Measurements from ENCODE around the gene UBXN1.
A peak's percentile ranks its signal among the peaks of the same experiment; 100 is the strongest.
"Not testable (repeated sequence)": the region's sequence is repeated elsewhere in the genome, so short reads cannot be mapped to it uniquely, and the experiment has no call there.

Gene UBXN1

DNA sequence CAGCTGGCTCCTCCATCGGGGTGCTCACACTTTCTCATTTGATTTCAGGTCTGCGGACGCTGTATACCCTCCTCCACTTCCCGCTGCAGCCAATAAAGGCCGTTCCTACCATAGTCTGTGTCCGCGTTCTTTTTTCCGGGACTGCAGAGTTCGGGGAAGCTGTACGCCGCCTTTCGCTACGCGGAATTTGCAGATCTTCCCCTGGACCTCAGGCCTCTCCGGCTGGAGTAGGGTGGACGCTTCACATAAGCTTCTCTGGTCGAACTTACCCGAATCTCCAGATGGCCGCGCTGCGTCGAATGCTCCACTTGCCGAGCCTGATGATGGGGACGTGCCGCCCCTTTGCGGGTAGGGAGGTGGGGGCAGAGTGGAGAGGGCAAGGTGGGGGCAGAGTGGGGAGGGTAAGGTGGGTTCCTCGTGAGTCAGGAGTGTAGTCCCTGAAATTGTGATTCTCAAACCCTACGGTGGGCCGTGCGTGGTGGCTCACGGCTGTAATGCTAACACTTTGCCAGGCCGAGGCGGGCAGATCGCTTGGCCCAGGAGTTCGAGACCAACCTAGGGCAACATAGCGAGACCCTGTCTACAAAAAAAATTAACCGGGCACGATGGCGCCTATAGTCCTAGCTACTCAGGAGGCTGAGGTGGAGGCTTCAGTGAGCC lies 13.1 kb downstream of the UBXN1 start:
- peak overlapping the region; percentile 83 for H3K4me3 ChIP-seq (ENCODE audit: low read depth, low read length)
- DNase-seq (ENCODE audit: low read depth) = peak; percentile 87
- no peak for TF ChIP-seq CTCF (conservative IDR thresholded peaks at IDR 0.05; ENCODE audit: low read depth, low read length)

DNA sequence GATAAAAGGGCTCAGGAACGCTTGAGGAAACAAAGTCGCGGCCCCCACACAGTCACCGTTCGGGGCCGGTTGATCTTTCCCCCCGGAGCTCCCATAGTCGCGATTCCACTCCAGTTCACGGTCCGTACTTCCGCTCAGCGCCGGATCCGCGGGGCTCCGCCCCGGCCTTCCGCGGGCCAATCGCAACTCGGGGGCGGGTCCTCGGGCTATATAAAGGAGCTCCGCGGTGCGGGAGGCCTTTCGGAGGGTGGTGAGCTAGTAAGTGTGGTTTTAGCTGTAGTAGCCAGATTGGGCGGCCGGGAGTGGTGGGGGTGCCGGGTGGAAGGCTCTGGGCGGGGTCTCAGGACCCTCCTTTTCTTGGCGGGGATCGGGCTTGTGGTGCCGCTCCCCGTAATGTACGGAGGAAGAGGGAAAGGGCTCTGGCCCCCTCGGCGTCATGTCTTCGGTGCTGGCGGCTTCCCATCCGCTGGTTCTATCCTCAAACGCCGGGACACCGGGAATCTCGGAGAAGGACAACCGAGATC lies 13.7 kb downstream of the UBXN1 start, which contains the start of the genes C11orf98 and CSKMT:
TSS of gene C11orf98 (minus strand) at position 136 of the 524 bp plus-strand sequence. CDS start at position 95, 41 bp downstream.
TSS of gene CSKMT (plus strand) at position 238 of the 524 bp plus-strand sequence. CDS start 568 bp downstream, outside the sequence.
- TF ChIP-seq CTCF (conservative IDR thresholded peaks at IDR 0.05; ENCODE audit: low read depth, low read length) = no peak
- peak; percentile 96 for DNase-seq (ENCODE audit: low read depth)
- H3K4me3 ChIP-seq (ENCODE audit: low read depth, low read length) = peak within 1 kb of the TSS; percentile 83

GRCh38 chr11:62664405-62665074 lies 14.3 kb downstream of the UBXN1 start:
- TF ChIP-seq CTCF (conservative IDR thresholded peaks at IDR 0.05; ENCODE audit: low read depth, low read length) = no peak
- DNase-seq (ENCODE audit: low read depth) = peak; percentile 69
- H3K4me3 ChIP-seq (ENCODE audit: low read depth, low read length) = peak overlapping the region; percentile 83

GRCh38 chr11:62656796-62657429 lies 22.0 kb downstream of the UBXN1 start:
- no peak for TF ChIP-seq CTCF (conservative IDR thresholded peaks at IDR 0.05; ENCODE audit: low read depth, low read length)
- no peak overlapping the region for H3K4me3 ChIP-seq (ENCODE audit: low read depth, low read length)
- peak; percentile 48 for DNase-seq (ENCODE audit: low read depth)

- DNase-seq (ENCODE audit: low read depth) = no peak
- TF ChIP-seq CTCF (conservative IDR thresholded peaks at IDR 0.05; ENCODE audit: low read depth, low read length) = no peak
- H3K4me3 ChIP-seq (ENCODE audit: low read depth, low read length) = no peak overlapping the region
Measured at GRCh38 chr11:62654297-62654696, 24.6 kb downstream of the UBXN1 start.

DNA sequence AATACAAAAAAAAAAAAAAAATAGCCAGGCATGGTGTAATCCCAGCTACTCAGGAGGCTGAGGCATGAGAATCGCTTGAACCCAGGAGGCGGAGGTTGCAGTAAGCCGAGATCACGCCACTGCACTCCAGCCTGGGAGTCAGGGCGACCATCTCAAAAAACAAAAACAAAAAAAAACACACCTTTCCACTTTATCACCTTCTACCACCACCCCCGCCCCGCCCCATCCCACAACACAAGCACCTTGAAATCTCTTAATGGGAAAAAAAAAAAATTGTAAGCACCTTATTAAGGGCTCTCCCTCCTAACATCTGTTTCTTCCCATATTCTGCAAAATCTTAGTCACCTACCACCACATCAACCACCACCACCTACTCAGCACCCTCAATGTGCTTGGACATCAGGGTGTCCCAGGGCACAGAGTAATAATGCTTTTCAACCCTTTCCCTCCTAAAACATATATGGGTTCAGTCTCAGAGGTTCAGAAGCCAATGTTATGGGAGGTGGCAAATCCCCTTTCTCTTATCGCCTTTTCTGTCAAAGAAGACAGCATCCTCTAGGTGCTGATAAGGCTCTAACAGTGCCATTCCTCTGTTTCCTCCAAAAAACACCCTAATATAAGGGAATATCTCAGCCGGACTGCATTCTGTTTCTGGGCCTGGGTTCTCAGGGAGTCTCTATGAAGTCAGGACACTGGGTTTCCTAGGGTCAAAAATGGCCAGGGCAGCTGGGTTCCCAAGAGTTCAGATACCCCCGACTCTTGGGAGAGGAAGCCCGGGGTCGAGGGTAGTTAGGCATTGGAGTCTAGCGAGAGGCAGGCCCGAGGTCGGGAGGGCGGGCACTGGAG lies 26.5 kb downstream of the UBXN1 start:
- no peak for DNase-seq (ENCODE audit: low read depth)
- TF ChIP-seq CTCF (conservative IDR thresholded peaks at IDR 0.05; ENCODE audit: low read depth, low read length) = no peak
- H3K4me3 ChIP-seq (ENCODE audit: low read depth, low read length) = peak overlapping the region; percentile 87

GRCh38 chr11:62650283-62650682 lies 28.6 kb downstream of the UBXN1 start:
- not testable (repeated sequence) for H3K4me3 ChIP-seq (ENCODE audit: low read depth, low read length); DNase-seq (ENCODE audit: low read depth)

Data from choroid plexus epithelial cell (primary cell).